H1 (cell line): Measurements from ENCODE around the gene CTDP1. TPM values are rescaled to one million over a fixed set of nuclear protein-coding genes. Genes with fewer than 3 reads are reported as not detected.

Experiments
- MAX ChIP-seq: IDR thresholded peaks from 2 replicates; pipeline ENCODE4 v1.6.1; 2012; ENCODE audit warnings: inconsistent platforms
- polyA plus RNA-seq, 7 experiments: library from polyadenylated mRNA; depleted of rRNA in 3 of 7; stranded (reverse) in 5 of 7; unstranded in 2 of 7; fragments of >200 nt in 5 of 7; fragments of 200-250 nt in 2 of 7; gene quantifications; 1 replicate in 5 of 7; 2 replicates in 1 of 7; 4 replicates in 1 of 7; pipeline versions ENCODE4 v1.2.1 to v1.2.3, GENCODE V29; 2011 to 2013; ENCODE audit warnings: missing spikeins in 2 of 7, mixed read lengths in 2 of 7
- total RNA-seq: library from RNA; stranded (reverse); fragmentation: NEBNext Ultra II Directional; extraction: Animal tissue kit (Norgen Biotek cat#: 25700); gene quantifications from 2 replicates; pipeline ENCODE4 v1.2.1, GENCODE V29; 2021

The CTDP1 gene
- total and polyA plus RNA-seq, 2 of the 8 experiments (the other 6 are each of a cell fraction or from before 2014, with no cell fraction given), result 16.6 to 37.0 TPM

- peak; percentile 90 for TF ChIP-seq MAX
These were observed 108.5 kb downstream of the CTDP1 start (continued) for GRCh38 chr18:79787865-79788733.
